LoVo (cell line): ENCODE measurements around the gene KCNG2.

Experiments
- DNase-seq: peaks from one replicate; pipeline ENCODE4 v3.0.0-alpha.2; 2016; ENCODE audit warnings: low spot score

The KCNG2 gene

DNA sequence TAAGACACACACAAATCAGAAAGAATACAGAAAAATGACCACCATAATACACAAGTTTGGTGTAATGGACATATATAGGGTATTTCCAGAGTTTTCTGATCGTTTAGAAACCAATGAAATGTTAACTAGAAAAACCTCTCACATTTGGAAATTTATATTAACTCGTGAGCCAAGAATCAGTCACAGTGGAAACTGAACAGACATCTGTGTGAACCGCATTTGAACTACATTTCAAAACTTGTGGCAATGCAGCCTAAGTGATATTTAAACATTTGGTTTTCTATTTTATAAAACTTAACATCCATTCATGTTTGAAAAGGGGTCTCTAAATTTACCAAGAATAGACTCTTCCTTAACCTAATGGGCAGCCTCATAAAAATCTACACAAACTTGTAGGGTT is 29.0 kb upstream of the KCNG2 start:
- no peak for DNase-seq

- DNase-seq = no peak
Observed at GRCh38 chr18:79769698-79770500, 27.8 kb upstream of the KCNG2 start.

DNA sequence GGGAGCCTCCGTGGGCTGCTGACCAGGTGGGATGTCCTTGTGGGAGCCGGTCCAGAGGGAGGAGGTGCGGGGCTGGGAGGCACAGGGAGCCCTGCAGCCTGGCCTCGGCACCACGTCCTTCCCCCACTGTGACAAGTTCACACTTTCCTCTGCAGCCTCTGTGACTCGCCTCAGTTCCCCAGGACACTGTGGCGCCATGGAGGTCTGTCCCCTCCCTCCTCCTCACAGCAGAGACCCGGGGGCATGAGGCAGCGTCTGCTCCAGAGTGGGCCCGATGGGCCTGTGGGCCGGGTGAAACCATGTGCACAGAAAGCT is 27.3 kb upstream of the KCNG2 start:
- no peak for DNase-seq

DNA sequence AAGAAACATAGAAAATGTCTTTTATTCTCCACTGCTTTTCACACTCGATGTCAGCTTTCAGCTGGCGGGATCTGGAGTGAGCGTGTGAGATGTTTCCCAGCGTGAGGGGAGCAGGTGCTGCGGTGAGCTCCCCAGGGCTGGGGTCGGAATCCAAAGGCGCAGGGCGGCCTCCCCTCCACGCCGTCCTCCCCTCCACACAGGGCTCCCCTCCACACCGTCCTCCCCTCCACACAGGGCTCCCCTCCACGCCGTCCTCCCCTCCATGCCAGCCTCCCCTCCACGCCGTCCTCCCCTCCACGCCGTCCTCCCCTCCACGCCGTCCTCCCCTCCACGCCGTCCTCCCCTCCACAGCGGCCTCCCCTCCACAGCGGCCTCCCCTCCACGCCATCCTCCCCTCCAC is 26.9 kb upstream of the KCNG2 start:
- DNase-seq = no peak

DNA sequence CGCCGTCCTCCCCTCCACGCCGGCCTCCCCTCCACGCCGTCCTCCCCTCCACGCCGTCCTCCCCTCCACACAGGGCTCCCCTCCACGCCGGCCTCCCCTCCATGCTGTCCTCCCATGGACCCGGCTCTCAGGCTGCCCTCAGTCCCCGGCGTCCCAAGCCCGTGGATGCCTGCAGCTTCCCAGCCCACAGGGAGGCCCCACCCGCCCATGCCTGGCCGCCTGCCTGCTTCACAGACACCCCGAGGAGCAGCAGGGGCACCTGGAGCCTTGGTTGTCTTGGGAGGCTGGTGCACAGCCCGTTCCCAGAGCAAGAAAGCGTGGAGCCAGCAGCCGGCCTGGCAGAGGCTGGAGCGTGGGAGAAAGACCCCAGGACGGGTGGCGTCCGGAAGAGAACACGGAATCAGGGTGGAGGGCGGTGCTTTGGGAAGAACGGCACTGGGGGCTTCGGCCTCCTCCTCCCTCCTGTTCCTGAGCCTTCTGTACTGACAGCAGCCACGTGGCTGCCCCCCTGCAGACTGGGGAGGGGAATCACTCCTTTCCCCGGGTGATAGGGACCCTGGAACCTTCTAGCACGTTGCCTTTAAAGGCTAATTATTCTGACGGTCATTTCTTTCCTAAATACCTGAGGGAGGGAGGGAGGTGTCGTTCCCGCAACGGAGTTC is 26.2 kb upstream of the KCNG2 start:
- DNase-seq = no peak

GRCh38 chr18:79772108-79772864 is 25.5 kb upstream of the KCNG2 start:
- no peak for DNase-seq

DNA sequence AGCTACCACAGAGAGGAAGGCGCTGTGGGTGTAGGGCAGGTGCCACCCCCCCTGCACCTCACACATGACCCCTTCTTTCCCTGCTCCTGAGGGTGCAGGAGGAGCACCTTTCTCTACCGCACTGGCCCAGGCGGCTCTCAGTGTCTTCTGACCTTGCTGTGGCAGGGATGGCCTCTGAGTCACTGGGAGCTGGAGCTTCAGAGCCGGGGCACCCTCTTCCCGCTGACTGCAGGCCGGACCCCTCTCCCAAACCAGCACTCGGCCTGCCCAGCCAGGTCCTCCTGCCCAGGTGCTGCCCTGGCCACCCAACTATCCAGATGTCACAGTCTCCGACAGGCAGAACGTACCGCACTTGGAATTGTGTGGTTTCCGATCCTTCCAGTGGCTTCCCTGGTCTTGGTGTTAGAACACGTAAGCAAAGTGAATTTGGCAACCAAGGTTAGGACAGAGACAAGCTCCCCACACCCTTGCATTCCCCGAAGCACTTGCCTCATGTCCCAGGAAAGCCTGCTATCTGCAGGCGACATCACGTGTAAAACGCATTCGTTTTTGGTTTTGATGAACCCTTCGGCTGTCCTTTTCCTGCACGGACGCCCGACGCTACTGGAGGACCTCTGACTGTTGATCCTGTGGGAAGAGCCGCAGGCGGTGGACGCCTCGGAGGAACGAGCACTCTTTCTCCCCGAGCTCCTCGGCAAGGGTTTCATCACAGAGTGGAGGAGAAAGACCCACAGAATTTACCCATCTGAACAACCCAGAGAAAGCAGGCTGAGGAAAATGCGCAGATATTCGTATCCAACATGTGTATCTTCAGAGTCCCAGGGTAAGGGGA is 24.7 kb upstream of the KCNG2 start:
- DNase-seq = no peak

DNA sequence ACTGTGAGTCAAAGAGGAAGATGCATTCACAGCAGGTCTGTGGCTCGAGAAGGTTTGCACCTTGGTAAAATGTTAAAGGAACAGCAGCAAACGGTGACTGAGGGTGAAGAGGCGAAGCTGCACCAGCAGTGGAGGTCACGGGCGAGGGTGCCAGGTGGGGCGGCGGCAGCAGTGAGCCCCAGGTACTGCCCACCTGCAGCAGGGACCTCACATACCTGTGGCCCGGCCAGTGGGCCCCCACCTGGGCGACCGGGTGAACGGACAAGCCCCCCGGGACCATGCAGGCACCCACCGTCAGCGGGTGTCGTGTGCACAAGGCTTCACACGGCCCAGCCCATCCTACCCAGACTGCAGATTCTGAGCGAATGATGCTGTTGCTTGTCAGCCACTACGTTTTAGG is 23.6 kb upstream of the KCNG2 start:
- no peak for DNase-seq

- DNase-seq = no peak
Observed at GRCh38 chr18:79775441-79776221, 22.1 kb upstream of the KCNG2 start.

- DNase-seq = no peak
Observed at GRCh38 chr18:79776674-79777073, 21.1 kb upstream of the KCNG2 start.

DNA sequence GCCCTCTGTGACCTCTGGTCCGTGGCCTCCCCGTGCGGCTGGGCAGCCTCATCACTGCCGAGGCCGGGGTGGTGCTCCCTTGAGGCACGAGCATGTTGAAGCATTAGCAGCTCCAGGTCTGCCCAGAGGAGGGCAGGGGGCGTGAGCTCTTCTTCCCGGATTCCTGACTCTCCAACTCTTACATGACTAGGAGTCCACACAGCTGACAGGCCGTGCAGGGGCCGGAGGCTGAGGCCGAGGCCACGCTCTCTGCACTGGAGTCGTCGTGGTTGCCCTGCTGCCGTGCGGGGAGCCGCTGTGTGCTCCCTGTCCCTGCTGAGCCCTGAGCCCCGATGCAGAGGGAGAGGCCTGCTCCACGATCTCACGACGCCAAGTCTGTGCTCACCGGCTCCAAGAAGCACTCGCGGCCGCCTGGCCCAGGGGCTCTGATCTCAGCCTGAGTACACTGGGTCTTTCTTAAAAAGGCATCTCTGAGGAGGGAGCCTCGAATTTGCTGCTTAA is 19.4 kb upstream of the KCNG2 start:
- DNase-seq = no peak

- no peak for DNase-seq
Observed at GRCh38 chr18:79779021-79779699, 18.6 kb upstream of the KCNG2 start.

GRCh38 chr18:79779700-79780190 is 18.0 kb upstream of the KCNG2 start:
- no peak for DNase-seq

DNA sequence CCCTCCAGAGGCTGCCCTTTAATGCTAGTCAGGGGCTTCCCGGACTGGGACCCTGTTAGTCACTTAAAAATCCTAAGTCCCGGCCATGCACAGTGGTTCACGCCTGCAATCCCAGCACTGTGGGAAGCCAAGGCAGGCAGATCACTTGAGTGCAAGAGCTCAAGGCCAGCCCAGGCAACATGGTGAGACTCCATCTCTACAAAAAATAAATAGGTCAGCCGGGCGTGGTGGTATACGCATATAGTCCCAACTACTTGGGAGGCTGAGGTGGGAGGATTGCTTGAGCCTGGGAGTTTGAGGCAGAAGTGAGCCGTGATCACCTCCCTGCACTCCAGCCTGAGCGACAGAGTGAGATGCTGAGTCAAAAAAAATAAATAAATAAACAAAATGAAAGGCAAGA is 17.2 kb upstream of the KCNG2 start:
- DNase-seq = no peak

GRCh38 chr18:79781331-79781941 is 16.3 kb upstream of the KCNG2 start:
- no peak for DNase-seq

- no peak for DNase-seq
Observed at GRCh38 chr18:79782566-79783308, 15.0 kb upstream of the KCNG2 start.

GRCh38 chr18:79784071-79784913 is 13.4 kb upstream of the KCNG2 start:
- DNase-seq = no peak
